DND-41 (cell line): ENCODE measurements around the gene SH3TC2.

Source experiments
- CTCF ChIP-seq: IDR thresholded peaks from 2 replicates; pipeline ENCODE4 v1.5.1; 2012; ENCODE audit warnings: borderline replicate concordance, low read length, moderate library complexity, mild to moderate bottlenecking; ENCODE audit not compliant: poor library complexity, severe bottlenecking; ENCODE audit errors: extremely low read depth
- EZH2 ChIP-seq: IDR thresholded peaks from 3 replicates; pipeline ENCODE4 v1.6.1; 2012; ENCODE audit warnings: borderline replicate concordance, low read depth, mild to moderate bottlenecking, moderate library complexity, low read length, inconsistent platforms; ENCODE audit not compliant: severe bottlenecking

- TF ChIP-seq CTCF (no peak), EZH2 (no peak)
Observed at GRCh38 chr5:149089796-149090195, 26.9 kb upstream of the SH3TC2 start.
